ENCODE data around the gene LSAMP. TPM values are rescaled to one million over a fixed set of nuclear protein-coding genes. Genes with fewer than 3 reads are reported as not detected.

LSAMP gene
- total RNA-seq, 1 donor from 2014 or later, result 16.4 TPM

DNA sequence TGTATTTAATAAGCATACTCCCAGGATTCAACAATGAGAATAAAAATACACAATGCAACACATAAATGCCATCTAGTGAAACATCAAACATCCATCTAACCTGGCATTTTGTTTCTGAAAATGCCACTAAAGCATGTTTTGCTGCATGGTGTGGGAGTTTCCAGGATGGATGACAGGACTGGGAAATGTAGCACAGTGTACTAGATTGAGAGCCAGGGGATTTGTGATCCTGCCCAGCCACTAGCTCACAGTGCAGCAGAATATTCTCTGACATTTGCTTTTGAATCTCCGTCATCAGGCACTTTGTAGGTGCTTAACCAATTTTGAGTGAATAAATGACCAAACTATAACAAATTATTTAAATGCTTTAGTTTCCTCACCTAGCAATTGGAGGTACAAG is 417.1 kb downstream of the LSAMP start:
- Mint-ChIP-seq H3K27ac (ENCODE audit: unreplicated experiment) (no peak overlapping the region), H3K9me3 (ENCODE audit: unreplicated experiment) (no peaks in the 10 kb centered on the region), H3K27me3 (ENCODE audit: low read depth, unreplicated experiment) (no peaks in the 10 kb centered on the region), H3K4me1 (ENCODE audit: low read depth, unreplicated experiment) (peaks cover 7% of the 10 kb centered on the region), H3K36me3 (ENCODE audit: low read depth, unreplicated experiment) (no peaks in the 10 kb centered on the region), H3K4me3 (ENCODE audit: unreplicated experiment) (no peak overlapping the region)
- no peaks in the 10 kb centered on the region for H4K20me1 ChIP-seq (ENCODE audit: insufficient read depth, low read length)
- no peak for TF ChIP-seq EZH2 (IDR thresholded peaks at IDR 0.05; ENCODE audit: insufficient read depth, low read length)
- TF ChIP-seq, protein P1, sequence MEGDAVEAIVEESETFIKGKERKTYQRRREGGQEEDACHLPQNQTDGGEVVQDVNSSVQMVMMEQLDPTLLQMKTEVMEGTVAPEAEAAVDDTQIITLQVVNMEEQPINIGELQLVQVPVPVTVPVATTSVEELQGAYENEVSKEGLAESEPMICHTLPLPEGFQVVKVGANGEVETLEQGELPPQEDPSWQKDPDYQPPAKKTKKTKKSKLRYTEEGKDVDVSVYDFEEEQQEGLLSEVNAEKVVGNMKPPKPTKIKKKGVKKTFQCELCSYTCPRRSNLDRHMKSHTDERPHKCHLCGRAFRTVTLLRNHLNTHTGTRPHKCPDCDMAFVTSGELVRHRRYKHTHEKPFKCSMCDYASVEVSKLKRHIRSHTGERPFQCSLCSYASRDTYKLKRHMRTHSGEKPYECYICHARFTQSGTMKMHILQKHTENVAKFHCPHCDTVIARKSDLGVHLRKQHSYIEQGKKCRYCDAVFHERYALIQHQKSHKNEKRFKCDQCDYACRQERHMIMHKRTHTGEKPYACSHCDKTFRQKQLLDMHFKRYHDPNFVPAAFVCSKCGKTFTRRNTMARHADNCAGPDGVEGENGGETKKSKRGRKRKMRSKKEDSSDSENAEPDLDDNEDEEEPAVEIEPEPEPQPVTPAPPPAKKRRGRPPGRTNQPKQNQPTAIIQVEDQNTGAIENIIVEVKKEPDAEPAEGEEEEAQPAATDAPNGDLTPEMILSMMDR (IDR thresholded peaks at IDR 0.05; ENCODE audit: insufficient read depth, low read depth, low read length), result no peak
- no peak overlapping the region for H3K4me3 ChIP-seq (ENCODE audit: insufficient read depth, low read depth, low read length)
- DNase-seq (ENCODE audit: low read depth), result no peak
- H3K27ac ChIP-seq (ENCODE audit: low read depth, low read length), result no peak overlapping the region
- H3K9me3 ChIP-seq (ENCODE audit: insufficient read depth, low read depth, low read length), result no peaks in the 10 kb centered on the region
- H3K79me2 ChIP-seq (ENCODE audit: insufficient read depth, low read length), result no peaks in the 10 kb centered on the region
- no peaks in the 10 kb centered on the region for H3K27me3 ChIP-seq (ENCODE audit: insufficient read depth, low read length)
- no peak overlapping the region for H3K4me2 ChIP-seq (ENCODE audit: low read length)
- H3K9ac ChIP-seq (ENCODE audit: low read length), result no peak overlapping the region
- no peak for FAIRE-seq
- no peaks in the 10 kb centered on the region for H3K36me3 ChIP-seq (ENCODE audit: insufficient read depth, low read length)
- peaks cover 3% of the 10 kb centered on the region for H3K4me1 ChIP-seq (ENCODE audit: insufficient read depth, low read length)
- no peak overlapping the region for H2AFZ ChIP-seq (ENCODE audit: low read depth, low read length)

DNA sequence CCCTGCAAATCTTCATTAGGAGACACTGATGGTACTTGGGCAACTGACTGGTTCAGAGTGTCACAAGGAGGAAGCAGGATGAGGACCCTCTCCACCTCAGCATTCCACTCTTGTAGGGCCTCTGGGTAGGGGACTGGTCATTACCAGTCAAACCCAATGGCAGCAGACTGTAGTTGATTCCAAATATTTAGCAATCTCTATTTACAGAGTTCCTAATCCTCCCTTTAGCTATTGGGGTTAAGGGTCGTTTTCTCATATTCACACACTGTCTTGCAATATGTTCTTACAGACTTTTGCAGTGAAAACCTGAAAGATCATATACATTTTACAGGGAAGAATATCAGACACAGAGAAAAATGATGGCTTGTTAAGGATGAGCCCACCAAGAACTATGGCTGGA is 424.3 kb downstream of the LSAMP start:
- Mint-ChIP-seq H3K4me3 (ENCODE audit: unreplicated experiment) (no peak overlapping the region), H3K27ac (ENCODE audit: unreplicated experiment) (no peak overlapping the region), H3K9me3 (ENCODE audit: unreplicated experiment) (no peaks in the 10 kb centered on the region), H3K4me1 (ENCODE audit: low read depth, unreplicated experiment) (peaks cover 15% of the 10 kb centered on the region), H3K27me3 (ENCODE audit: low read depth, unreplicated experiment) (no peaks in the 10 kb centered on the region), H3K36me3 (ENCODE audit: low read depth, unreplicated experiment) (no peaks in the 10 kb centered on the region)
- Histone ChIP-seq H2AFZ (ENCODE audit: low read depth, low read length) (no peak overlapping the region), H3K9ac (ENCODE audit: low read length) (no peak overlapping the region), H3K4me2 (ENCODE audit: low read length) (no peak overlapping the region), H3K36me3 (ENCODE audit: insufficient read depth, low read length) (no peaks in the 10 kb centered on the region), H3K4me1 (ENCODE audit: insufficient read depth, low read length) (peaks cover 4% of the 10 kb centered on the region), H3K9me3 (ENCODE audit: insufficient read depth, low read depth, low read length) (no peaks in the 10 kb centered on the region), H3K27ac (ENCODE audit: low read depth, low read length) (no peak overlapping the region), H3K79me2 (ENCODE audit: insufficient read depth, low read length) (no peaks in the 10 kb centered on the region), H3K4me3 (ENCODE audit: insufficient read depth, low read depth, low read length) (no peak overlapping the region), H3K27me3 (ENCODE audit: insufficient read depth, low read length) (no peaks in the 10 kb centered on the region), H4K20me1 (ENCODE audit: insufficient read depth, low read length) (no peaks in the 10 kb centered on the region)
- FAIRE-seq (no peak), DNase-seq (ENCODE audit: low read depth) (no peak)
- TF ChIP-seq, protein P1 (IDR thresholded peaks at IDR 0.05; ENCODE audit: insufficient read depth, low read depth, low read length), result no peak
- no peak for TF ChIP-seq EZH2 (IDR thresholded peaks at IDR 0.05; ENCODE audit: insufficient read depth, low read length)

GRCh38 chr3:116020495-116020894 is 424.8 kb downstream of the LSAMP start:
- Histone ChIP-seq H3K79me2 (ENCODE audit: insufficient read depth, low read length) (no peaks in the 10 kb centered on the region), H3K4me2 (ENCODE audit: low read length) (no peak overlapping the region), H3K27me3 (ENCODE audit: insufficient read depth, low read length) (no peaks in the 10 kb centered on the region), H3K9me3 (ENCODE audit: insufficient read depth, low read depth, low read length) (no peaks in the 10 kb centered on the region), H3K9ac (ENCODE audit: low read length) (no peak overlapping the region), H3K4me3 (ENCODE audit: insufficient read depth, low read depth, low read length) (no peak overlapping the region), H4K20me1 (ENCODE audit: insufficient read depth, low read length) (no peaks in the 10 kb centered on the region), H2AFZ (ENCODE audit: low read depth, low read length) (no peak overlapping the region), H3K4me1 (ENCODE audit: insufficient read depth, low read length) (peaks cover 4% of the 10 kb centered on the region), H3K27ac (ENCODE audit: low read depth, low read length) (no peak overlapping the region), H3K36me3 (ENCODE audit: insufficient read depth, low read length) (no peaks in the 10 kb centered on the region)
- no peaks in the 10 kb centered on the region for H3K27me3 Mint-ChIP-seq (ENCODE audit: low read depth, unreplicated experiment)
- peaks cover 15% of the 10 kb centered on the region for H3K4me1 Mint-ChIP-seq (ENCODE audit: low read depth, unreplicated experiment)
- DNase-seq (ENCODE audit: low read depth) (peak; percentile 65), FAIRE-seq (no peak)
- no peak for TF ChIP-seq EZH2 (IDR thresholded peaks at IDR 0.05; ENCODE audit: insufficient read depth, low read length)
- TF ChIP-seq, protein P1 (IDR thresholded peaks at IDR 0.05; ENCODE audit: insufficient read depth, low read depth, low read length), result no peak
- no peak overlapping the region for H3K27ac Mint-ChIP-seq (ENCODE audit: unreplicated experiment)
- no peaks in the 10 kb centered on the region for H3K9me3 Mint-ChIP-seq (ENCODE audit: unreplicated experiment)
- H3K36me3 Mint-ChIP-seq (ENCODE audit: low read depth, unreplicated experiment), result no peaks in the 10 kb centered on the region
- H3K4me3 Mint-ChIP-seq (ENCODE audit: unreplicated experiment), result no peak overlapping the region

Data from astrocyte (in vitro differentiated cells and primary cell).